ENCODE data around the gene DNAH17. TPM values are rescaled to one million over a fixed set of nuclear protein-coding genes. Genes with fewer than 3 reads are reported as not detected.
A peak's percentile ranks its signal among the peaks of the same experiment; 100 is the strongest.

Gene DNAH17
- total and polyA plus RNA-seq, 2 of the 13 experiments (the other 11 are each of a cell fraction or from before 2014, with no cell fraction given), result 0.86 to 1.6 TPM

DNA sequence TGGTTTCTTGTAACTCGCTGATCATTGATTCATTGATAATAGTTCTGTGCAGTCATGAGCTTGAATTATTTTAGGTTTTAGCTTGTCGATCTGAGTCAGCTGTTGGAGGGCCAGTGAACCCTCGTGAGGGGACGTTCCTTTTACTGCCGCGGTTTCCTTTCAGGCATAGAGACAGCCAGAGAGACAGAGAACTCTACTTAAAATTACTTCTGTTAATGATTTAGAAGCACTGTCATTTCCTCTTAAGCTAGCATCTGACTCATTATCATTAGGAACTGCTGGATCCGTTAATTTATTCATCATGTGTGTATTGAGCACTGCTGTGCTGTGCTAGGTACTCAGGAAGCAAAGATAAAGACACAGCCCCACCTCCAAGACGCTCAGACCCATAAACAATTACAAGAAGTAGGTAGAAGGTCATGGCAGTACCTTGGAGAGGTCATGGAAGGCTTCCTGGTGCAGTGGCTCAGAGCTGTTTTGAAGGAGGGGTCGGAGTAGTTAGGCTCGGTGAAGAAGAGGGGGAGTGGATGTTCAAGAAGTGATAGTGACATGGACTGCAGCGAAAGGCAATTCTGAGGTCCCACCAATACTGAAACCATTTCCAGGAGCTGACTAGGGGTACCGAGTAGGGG is 195.5 kb downstream of the DNAH17 start:
- H3K27ac ChIP-seq (ENCODE audit: extremely low read length, insufficient read depth, low read length), result no peak overlapping the region
- no peak overlapping the region for H2AFZ ChIP-seq (ENCODE audit: low read length)
- peaks cover 75% of the 10 kb centered on the region for H3K79me2 ChIP-seq (ENCODE audit: insufficient read depth, low read length)
- no peak for FAIRE-seq
- no peak overlapping the region for H3K4me2 ChIP-seq (ENCODE audit: low read depth, low read length)
- H3K27me3 ChIP-seq (ENCODE audit: control insufficient read depth in 1 of 2, insufficient read depth in 2 of 2, low read length in 2 of 2), result no peaks in the 10 kb centered on the region
- peaks cover 24% of the 10 kb centered on the region; the same call in 1 of the 2 replicates for H4K20me1 ChIP-seq (ENCODE audit: insufficient read depth, low read length)
- ATAC-seq, result no peak
- peaks cover 3 to 15% of the 10 kb centered on the region in 2 experiments; a peak in 3 of 5 replicates for H3K36me3 ChIP-seq (replicated peaks in 1 of 2; ENCODE audit: control insufficient read depth in 1 of 2, insufficient read depth in 2 of 2, low read length in 2 of 2)
- POLR2A ChIA-PET, result interaction anchor here (0.8 to 1.5 kb wide), 4 partner anchors 9 to 40 kb away, joined by 3 to 4 read pairs (median 4); no protein-coding TSS in a partner anchor
- no peak for DNase-seq (ENCODE audit: low spot score)
- in situ Hi-C loops (cut with HindIII; ENCODE audit: extremely low pct_ligation_motif_present, low pct_unique_long_range_greater_than_20kb) (no loop called here), intact Hi-C loops (cut with micrococcal nuclease; ENCODE audit: unreplicated experiment) (no loop called here)
- H3K9ac ChIP-seq (ENCODE audit: insufficient read depth, low read depth, low read length), result no peak overlapping the region
- no TSS peak for BruUV-seq (replicated peaks)
- peaks cover 70% of the 10 kb centered on the region for H3K4me1 ChIP-seq (ENCODE audit: insufficient read depth, low read length)
- TF ChIP-seq, protein P1, sequence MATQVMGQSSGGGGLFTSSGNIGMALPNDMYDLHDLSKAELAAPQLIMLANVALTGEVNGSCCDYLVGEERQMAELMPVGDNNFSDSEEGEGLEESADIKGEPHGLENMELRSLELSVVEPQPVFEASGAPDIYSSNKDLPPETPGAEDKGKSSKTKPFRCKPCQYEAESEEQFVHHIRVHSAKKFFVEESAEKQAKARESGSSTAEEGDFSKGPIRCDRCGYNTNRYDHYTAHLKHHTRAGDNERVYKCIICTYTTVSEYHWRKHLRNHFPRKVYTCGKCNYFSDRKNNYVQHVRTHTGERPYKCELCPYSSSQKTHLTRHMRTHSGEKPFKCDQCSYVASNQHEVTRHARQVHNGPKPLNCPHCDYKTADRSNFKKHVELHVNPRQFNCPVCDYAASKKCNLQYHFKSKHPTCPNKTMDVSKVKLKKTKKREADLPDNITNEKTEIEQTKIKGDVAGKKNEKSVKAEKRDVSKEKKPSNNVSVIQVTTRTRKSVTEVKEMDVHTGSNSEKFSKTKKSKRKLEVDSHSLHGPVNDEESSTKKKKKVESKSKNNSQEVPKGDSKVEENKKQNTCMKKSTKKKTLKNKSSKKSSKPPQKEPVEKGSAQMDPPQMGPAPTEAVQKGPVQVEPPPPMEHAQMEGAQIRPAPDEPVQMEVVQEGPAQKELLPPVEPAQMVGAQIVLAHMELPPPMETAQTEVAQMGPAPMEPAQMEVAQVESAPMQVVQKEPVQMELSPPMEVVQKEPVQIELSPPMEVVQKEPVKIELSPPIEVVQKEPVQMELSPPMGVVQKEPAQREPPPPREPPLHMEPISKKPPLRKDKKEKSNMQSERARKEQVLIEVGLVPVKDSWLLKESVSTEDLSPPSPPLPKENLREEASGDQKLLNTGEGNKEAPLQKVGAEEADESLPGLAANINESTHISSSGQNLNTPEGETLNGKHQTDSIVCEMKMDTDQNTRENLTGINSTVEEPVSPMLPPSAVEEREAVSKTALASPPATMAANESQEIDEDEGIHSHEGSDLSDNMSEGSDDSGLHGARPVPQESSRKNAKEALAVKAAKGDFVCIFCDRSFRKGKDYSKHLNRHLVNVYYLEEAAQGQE (IDR thresholded peaks at IDR 0.05; ENCODE audit: borderline replicate concordance in 1 of 2, low read depth in 1 of 2, low read length in 2 of 2), result 0 out of 4 replicates have a peak, but pooled peaks of 1 of the 2 experiments have one; percentile 17
- 0 out of 2 replicates have a peak, but pooled peaks have one; percentile 28 for TF ChIP-seq PPARG (CRISPR knock-in tag; conservative IDR thresholded peaks at IDR 0.05)
- TF ChIP-seq ZUFSP (CRISPR knock-in tag; IDR thresholded peaks at IDR 0.05; ENCODE audit: borderline replicate concordance), result no peak
- WGBS (ENCODE audit: low lambda C conversion rate), result 94% methylated on average over 12 of the region's 12 CpGs
- CTCF ChIA-PET (ENCODE audit: low intra/inter-chr PET ratio, low total read pairs), result no interaction called here
- no peak overlapping the region for H3K4me3 ChIP-seq (replicated peaks in 1 of 3; ENCODE audit: insufficient read depth in 1 of 3, low read depth in 2 of 3, low read length in 3 of 3)
- no peaks in the 10 kb centered on the region for H3K9me3 ChIP-seq (ENCODE audit: low read length)

All from HepG2 (cell line).